GM23338 (cell line): ENCODE data around the gene DPYD. TPM values are rescaled to one million over a fixed set of nuclear protein-coding genes. Genes with fewer than 3 reads are reported as not detected.

Experiments
- ATAC-seq: fragments of 200-7000 bp; cut with Tn5 transposase; 3 replicates; pipeline ENCODE4 v1.9.1; 2020
- DNase-seq: peaks from one replicate; pipeline ENCODE4 v3.0.0-alpha.2; 2015; ENCODE audit warnings: low spot score
- H2AFZ ChIP-seq: fragments of 200-600 bp; sonication (generic); 2 replicates; pipeline ENCODE4 v1.8.0; 2016; ENCODE audit warnings: antibody characterized with exemption, mild to moderate bottlenecking, moderate library complexity
- H3F3A ChIP-seq: fragments of 200-600 bp; sonication (generic); replicated peaks from 2 replicates; pipeline ENCODE4 v1.8.0; 2017; ENCODE audit warnings: antibody characterized with exemption, mixed run types, low read depth
- H3K27ac ChIP-seq: fragments of 200-600 bp; sonication (generic); 2 replicates; pipeline ENCODE4 v1.6.1; 2016; ENCODE audit warnings: low read depth
- H3K27me3 ChIP-seq: fragments of 200-600 bp; sonication (generic); 2 replicates; pipeline ENCODE4 v1.8.0; 2016; ENCODE audit warnings: mild to moderate bottlenecking, mixed run types, moderate library complexity; ENCODE audit not compliant: insufficient read depth
- H3K36me3 ChIP-seq: fragments of 200-600 bp; sonication (generic); 2 replicates; pipeline ENCODE4 v1.8.0; 2016; ENCODE audit warnings: mild to moderate bottlenecking; ENCODE audit not compliant: insufficient read depth
- H3K4me1 ChIP-seq: fragments of 200-600 bp; sonication (generic); 2 replicates; pipeline ENCODE4 v1.8.0; 2016; ENCODE audit warnings: mild to moderate bottlenecking, moderate library complexity; ENCODE audit not compliant: insufficient read depth
- H3K4me2 ChIP-seq: fragments of 200-600 bp; sonication (generic); 2 replicates; pipeline ENCODE4 v1.7.1; 2017; ENCODE audit warnings: mixed run types
- H3K4me3 ChIP-seq: fragments of 200-600 bp; sonication (generic); 2 replicates; pipeline ENCODE4 v1.6.1; 2016; ENCODE audit warnings: mixed run types
- H3K79me2 ChIP-seq: fragments of 200-600 bp; sonication (generic); replicated peaks from 2 replicates; pipeline ENCODE4 v1.8.0; 2017; ENCODE audit warnings: mild to moderate bottlenecking; ENCODE audit not compliant: insufficient read depth
- H3K9me2 ChIP-seq: fragments of 200-600 bp; sonication (generic); 2 replicates; pipeline ENCODE4 v1.8.0; 2017; ENCODE audit not compliant: insufficient read depth
- H4K20me1 ChIP-seq: fragments of 200-600 bp; sonication (generic); replicated peaks from 2 replicates; pipeline ENCODE4 v1.8.0; 2017; ENCODE audit warnings: mild to moderate bottlenecking; ENCODE audit not compliant: insufficient read depth
- H3K27ac Mint-ChIP-seq: 2 replicates; pipeline ENCODE4 v1.8.0; 2020; ENCODE audit warnings: inconsistent platforms, mild to moderate bottlenecking, moderate library complexity, mixed read lengths
- H3K27me3 Mint-ChIP-seq: 3 replicates; pipeline ENCODE4 v1.8.0; 2022; ENCODE audit warnings: low read depth, mild to moderate bottlenecking, moderate library complexity, mixed read lengths, inconsistent platforms; ENCODE audit not compliant: insufficient read depth, poor library complexity
- H3K36me3 Mint-ChIP-seq: 3 replicates; pipeline ENCODE4 v1.8.0; 2021; ENCODE audit warnings: low read depth, mild to moderate bottlenecking, inconsistent platforms, moderate library complexity, mixed read lengths
- H3K4me1 Mint-ChIP-seq: 3 replicates; pipeline ENCODE4 v1.8.0; 2020; ENCODE audit warnings: mild to moderate bottlenecking, inconsistent platforms, mixed read lengths
- H3K4me3 Mint-ChIP-seq: 3 replicates; pipeline ENCODE4 v1.8.0; 2021; ENCODE audit warnings: moderate library complexity, mild to moderate bottlenecking, inconsistent platforms, mixed read lengths
- H3K9me3 Mint-ChIP-seq: 3 replicates; pipeline ENCODE4 v1.8.0; 2020; ENCODE audit warnings: moderate library complexity, mild to moderate bottlenecking, inconsistent platforms, mixed read lengths
- CREB1 ChIP-seq: fragments of 250-450 bp; sonication (Bioruptor Pico); IDR thresholded peaks from 2 replicates; pipeline ENCODE4 v1.5.0; 2020; ENCODE audit warnings: low read depth, mild to moderate bottlenecking, moderate library complexity
- EZH2 ChIP-seq: fragments of 200-600 bp; sonication (generic); IDR thresholded peaks from one replicate; pipeline ENCODE4 v1.8.0; 2017; ENCODE audit warnings: antibody characterized with exemption, mild to moderate bottlenecking, low read depth; ENCODE audit not compliant: unreplicated experiment
- EZH2phosphoT487 ChIP-seq: fragments of 200-600 bp; sonication (generic); IDR thresholded peaks from one replicate; pipeline ENCODE4 v1.8.1; 2018; ENCODE audit warnings: antibody characterized with exemption; ENCODE audit not compliant: unreplicated experiment
- JUNB ChIP-seq: IDR thresholded peaks from one replicate; pipeline ENCODE4 v1.6.1; 2016; ENCODE audit warnings: antibody characterized with exemption; ENCODE audit not compliant: unreplicated experiment
- NANOG ChIP-seq: IDR thresholded peaks from 2 replicates; pipeline ENCODE4 v1.6.1; 2016; ENCODE audit warnings: antibody characterized with exemption, borderline replicate concordance
- POLR2AphosphoS5 ChIP-seq: IDR thresholded peaks from 2 replicates; pipeline ENCODE4 v1.6.1; 2016; ENCODE audit warnings: antibody characterized with exemption, low read depth
- STAT1 ChIP-seq: IDR thresholded peaks from one replicate; pipeline ENCODE4 v1.6.1; 2016; ENCODE audit warnings: antibody characterized with exemption; ENCODE audit not compliant: unreplicated experiment
- ZNF114 ChIP-seq: fragments of 250-450 bp; sonication (Bioruptor Pico); IDR thresholded peaks from 2 replicates; pipeline ENCODE4 v1.5.0; 2020; ENCODE audit warnings: mild to moderate bottlenecking, moderate library complexity
- ZNF331 ChIP-seq: fragments of 250-450 bp; sonication (Bioruptor Pico); IDR thresholded peaks from 2 replicates; pipeline ENCODE4 v1.5.0; 2020; ENCODE audit warnings: low read depth, mild to moderate bottlenecking, moderate library complexity
- polyA plus RNA-seq: library from polyadenylated mRNA; unstranded; fragments of >200 nt; fragmentation: Nextera tagmentation; extraction: Ambion mirVana; gene quantifications from 2 replicates; pipeline ENCODE4 v1.2.1, GENCODE V29; 2016
- total RNA-seq: library from RNA; depleted of rRNA; stranded (reverse); fragments of >200 nt; shearing (Covaris generic); gene quantifications from 2 replicates; pipeline ENCODE4 v1.2.3, GENCODE V29; 2014
- TF ChIP-seq, protein P1 (sequence below): fragments of 250-450 bp; sonication (Bioruptor Pico); IDR thresholded peaks from 2 replicates; pipeline ENCODE4 v1.5.0; 2020; ENCODE audit warnings: mild to moderate bottlenecking, moderate library complexity
- TF ChIP-seq, protein P2 (sequence below): IDR thresholded peaks from 2 replicates; pipeline ENCODE4 v1.6.1; 2016; ENCODE audit warnings: antibody characterized with exemption
- TF ChIP-seq, protein P3 (sequence below): IDR thresholded peaks from one replicate; pipeline ENCODE4 v1.6.1; 2018; ENCODE audit warnings: antibody characterized with exemption; ENCODE audit not compliant: unreplicated experiment
- TF ChIP-seq, protein P4 (sequence below), 2 experiments: fragments of 200-600 bp in 1 of 2; sonication (generic) in 1 of 2; conservative IDR thresholded peaks; 2 replicates each; pipeline versions ENCODE4 v1.5.1 to v1.6.1; 2016 to 2017; ENCODE audit warnings: antibody characterized with exemption in 2 of 2, low read depth in 2 of 2, mild to moderate bottlenecking in 2 of 2, moderate library complexity in 1 of 2

DPYD gene
- total and polyA plus RNA-seq, 2 experiments from 2014 or later: 0.50 to 1.6 TPM

DNA sequence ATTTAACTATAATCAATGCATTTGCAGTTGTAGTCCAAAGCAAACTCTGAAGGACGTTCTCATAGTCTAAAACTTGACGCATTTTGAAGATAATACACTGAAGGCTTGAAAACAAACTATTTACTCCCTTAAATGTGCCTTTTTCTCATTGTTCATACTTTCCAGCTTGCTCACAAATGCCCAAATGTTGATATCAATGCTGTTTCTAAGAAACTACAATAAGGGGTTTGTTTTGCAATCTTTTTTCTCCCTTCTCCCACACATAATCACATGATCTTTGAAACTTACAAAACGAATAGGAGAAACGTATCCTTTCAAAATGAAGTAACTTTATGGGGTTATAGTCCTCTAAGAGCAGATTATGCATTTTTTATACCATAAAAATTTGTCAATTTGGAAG lies 508.7 kb downstream of the DPYD start:
- Histone ChIP-seq H4K20me1 (no peaks in the 10 kb centered on the region), H3K9me2 (no peaks in the 10 kb centered on the region; the same call in none of the 2 replicates), H3K27me3 (no peaks in the 10 kb centered on the region), H2AFZ (no peak overlapping the region), H3K4me2 (no peak overlapping the region), H3K4me1 (no peaks in the 10 kb centered on the region), H3K27ac (no peak overlapping the region), H3F3A (no peaks in the 10 kb centered on the region), H3K79me2 (no peaks in the 10 kb centered on the region), H3K36me3 (no peaks in the 10 kb centered on the region), H3K4me3 (no peak overlapping the region)
- TF ChIP-seq CREB1 (CRISPR knock-in tag) (no peak), POLR2AphosphoS5 (no peak), JUNB (no peak), EZH2phosphoT487 (no peak), ZNF331 (CRISPR knock-in tag) (no peak), ZNF114 (CRISPR knock-in tag) (no peak), STAT1 (no peak), NANOG (no peak), EZH2 (no peak)
- TF ChIP-seq, protein P1, sequence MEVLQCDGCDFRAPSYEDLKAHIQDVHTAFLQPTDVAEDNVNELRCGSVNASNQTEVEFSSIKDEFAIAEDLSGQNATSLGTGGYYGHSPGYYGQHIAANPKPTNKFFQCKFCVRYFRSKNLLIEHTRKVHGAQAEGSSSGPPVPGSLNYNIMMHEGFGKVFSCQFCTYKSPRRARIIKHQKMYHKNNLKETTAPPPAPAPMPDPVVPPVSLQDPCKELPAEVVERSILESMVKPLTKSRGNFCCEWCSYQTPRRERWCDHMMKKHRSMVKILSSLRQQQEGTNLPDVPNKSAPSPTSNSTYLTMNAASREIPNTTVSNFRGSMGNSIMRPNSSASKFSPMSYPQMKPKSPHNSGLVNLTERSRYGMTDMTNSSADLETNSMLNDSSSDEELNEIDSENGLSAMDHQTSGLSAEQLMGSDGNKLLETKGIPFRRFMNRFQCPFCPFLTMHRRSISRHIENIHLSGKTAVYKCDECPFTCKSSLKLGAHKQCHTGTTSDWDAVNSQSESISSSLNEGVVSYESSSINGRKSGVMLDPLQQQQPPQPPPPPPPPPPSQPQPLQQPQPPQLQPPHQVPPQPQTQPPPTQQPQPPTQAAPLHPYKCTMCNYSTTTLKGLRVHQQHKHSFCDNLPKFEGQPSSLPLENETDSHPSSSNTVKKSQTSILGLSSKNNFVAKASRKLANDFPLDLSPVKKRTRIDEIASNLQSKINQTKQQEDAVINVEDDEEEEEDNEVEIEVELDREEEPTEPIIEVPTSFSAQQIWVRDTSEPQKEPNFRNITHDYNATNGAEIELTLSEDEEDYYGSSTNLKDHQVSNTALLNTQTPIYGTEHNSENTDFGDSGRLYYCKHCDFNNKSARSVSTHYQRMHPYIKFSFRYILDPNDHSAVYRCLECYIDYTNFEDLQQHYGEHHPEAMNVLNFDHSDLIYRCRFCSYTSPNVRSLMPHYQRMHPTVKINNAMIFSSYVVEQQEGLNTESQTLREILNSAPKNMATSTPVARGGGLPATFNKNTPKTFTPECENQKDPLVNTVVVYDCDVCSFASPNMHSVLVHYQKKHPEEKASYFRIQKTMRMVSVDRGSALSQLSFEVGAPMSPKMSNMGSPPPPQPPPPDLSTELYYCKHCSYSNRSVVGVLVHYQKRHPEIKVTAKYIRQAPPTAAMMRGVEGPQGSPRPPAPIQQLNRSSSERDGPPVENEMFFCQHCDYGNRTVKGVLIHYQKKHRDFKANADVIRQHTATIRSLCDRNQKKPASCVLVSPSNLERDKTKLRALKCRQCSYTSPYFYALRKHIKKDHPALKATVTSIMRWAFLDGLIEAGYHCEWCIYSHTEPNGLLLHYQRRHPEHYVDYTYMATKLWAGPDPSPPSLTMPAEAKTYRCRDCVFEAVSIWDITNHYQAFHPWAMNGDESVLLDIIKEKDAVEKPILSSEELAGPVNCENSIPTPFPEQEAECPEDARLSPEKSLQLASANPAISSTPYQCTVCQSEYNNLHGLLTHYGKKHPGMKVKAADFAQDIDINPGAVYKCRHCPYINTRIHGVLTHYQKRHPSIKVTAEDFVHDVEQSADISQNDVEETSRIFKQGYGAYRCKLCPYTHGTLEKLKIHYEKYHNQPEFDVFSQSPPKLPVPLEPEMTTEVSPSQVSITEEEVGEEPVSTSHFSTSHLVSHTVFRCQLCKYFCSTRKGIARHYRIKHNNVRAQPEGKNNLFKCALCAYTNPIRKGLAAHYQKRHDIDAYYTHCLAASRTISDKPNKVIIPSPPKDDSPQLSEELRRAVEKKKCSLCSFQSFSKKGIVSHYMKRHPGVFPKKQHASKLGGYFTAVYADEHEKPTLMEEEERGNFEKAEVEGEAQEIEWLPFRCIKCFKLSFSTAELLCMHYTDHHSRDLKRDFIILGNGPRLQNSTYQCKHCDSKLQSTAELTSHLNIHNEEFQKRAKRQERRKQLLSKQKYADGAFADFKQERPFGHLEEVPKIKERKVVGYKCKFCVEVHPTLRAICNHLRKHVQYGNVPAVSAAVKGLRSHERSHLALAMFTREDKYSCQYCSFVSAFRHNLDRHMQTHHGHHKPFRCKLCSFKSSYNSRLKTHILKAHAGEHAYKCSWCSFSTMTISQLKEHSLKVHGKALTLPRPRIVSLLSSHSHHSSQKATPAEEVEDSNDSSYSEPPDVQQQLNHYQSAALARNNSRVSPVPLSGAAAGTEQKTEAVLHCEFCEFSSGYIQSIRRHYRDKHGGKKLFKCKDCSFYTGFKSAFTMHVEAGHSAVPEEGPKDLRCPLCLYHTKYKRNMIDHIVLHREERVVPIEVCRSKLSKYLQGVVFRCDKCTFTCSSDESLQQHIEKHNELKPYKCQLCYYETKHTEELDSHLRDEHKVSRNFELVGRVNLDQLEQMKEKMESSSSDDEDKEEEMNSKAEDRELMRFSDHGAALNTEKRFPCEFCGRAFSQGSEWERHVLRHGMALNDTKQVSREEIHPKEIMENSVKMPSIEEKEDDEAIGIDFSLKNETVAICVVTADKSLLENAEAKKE (CRISPR knock-in tag): no peak
- TF ChIP-seq, protein P2, sequence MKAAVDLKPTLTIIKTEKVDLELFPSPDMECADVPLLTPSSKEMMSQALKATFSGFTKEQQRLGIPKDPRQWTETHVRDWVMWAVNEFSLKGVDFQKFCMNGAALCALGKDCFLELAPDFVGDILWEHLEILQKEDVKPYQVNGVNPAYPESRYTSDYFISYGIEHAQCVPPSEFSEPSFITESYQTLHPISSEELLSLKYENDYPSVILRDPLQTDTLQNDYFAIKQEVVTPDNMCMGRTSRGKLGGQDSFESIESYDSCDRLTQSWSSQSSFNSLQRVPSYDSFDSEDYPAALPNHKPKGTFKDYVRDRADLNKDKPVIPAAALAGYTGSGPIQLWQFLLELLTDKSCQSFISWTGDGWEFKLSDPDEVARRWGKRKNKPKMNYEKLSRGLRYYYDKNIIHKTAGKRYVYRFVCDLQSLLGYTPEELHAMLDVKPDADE: no peak
- TF ChIP-seq, protein P3, sequence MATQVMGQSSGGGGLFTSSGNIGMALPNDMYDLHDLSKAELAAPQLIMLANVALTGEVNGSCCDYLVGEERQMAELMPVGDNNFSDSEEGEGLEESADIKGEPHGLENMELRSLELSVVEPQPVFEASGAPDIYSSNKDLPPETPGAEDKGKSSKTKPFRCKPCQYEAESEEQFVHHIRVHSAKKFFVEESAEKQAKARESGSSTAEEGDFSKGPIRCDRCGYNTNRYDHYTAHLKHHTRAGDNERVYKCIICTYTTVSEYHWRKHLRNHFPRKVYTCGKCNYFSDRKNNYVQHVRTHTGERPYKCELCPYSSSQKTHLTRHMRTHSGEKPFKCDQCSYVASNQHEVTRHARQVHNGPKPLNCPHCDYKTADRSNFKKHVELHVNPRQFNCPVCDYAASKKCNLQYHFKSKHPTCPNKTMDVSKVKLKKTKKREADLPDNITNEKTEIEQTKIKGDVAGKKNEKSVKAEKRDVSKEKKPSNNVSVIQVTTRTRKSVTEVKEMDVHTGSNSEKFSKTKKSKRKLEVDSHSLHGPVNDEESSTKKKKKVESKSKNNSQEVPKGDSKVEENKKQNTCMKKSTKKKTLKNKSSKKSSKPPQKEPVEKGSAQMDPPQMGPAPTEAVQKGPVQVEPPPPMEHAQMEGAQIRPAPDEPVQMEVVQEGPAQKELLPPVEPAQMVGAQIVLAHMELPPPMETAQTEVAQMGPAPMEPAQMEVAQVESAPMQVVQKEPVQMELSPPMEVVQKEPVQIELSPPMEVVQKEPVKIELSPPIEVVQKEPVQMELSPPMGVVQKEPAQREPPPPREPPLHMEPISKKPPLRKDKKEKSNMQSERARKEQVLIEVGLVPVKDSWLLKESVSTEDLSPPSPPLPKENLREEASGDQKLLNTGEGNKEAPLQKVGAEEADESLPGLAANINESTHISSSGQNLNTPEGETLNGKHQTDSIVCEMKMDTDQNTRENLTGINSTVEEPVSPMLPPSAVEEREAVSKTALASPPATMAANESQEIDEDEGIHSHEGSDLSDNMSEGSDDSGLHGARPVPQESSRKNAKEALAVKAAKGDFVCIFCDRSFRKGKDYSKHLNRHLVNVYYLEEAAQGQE: no peak
- TF ChIP-seq, protein P4, sequence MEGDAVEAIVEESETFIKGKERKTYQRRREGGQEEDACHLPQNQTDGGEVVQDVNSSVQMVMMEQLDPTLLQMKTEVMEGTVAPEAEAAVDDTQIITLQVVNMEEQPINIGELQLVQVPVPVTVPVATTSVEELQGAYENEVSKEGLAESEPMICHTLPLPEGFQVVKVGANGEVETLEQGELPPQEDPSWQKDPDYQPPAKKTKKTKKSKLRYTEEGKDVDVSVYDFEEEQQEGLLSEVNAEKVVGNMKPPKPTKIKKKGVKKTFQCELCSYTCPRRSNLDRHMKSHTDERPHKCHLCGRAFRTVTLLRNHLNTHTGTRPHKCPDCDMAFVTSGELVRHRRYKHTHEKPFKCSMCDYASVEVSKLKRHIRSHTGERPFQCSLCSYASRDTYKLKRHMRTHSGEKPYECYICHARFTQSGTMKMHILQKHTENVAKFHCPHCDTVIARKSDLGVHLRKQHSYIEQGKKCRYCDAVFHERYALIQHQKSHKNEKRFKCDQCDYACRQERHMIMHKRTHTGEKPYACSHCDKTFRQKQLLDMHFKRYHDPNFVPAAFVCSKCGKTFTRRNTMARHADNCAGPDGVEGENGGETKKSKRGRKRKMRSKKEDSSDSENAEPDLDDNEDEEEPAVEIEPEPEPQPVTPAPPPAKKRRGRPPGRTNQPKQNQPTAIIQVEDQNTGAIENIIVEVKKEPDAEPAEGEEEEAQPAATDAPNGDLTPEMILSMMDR (conservative IDR thresholded peaks at IDR 0.05; ENCODE audit: low read depth in 2 of 2): no peak
- Mint-ChIP-seq H3K36me3 (no peaks in the 10 kb centered on the region), H3K9me3 (no peaks in the 10 kb centered on the region), H3K27me3 (no peaks in the 10 kb centered on the region), H3K27ac (no peak overlapping the region), H3K4me1 (no peaks in the 10 kb centered on the region), H3K4me3 (no peak overlapping the region)
- ATAC-seq (no peak), DNase-seq (no peak)
